DMS 273 (cell line): ENCODE data around the gene IQSEC1.

ENCODE experiments used
- DNase-seq: peaks from one replicate; lab custom pipeline; 2025; ENCODE audit not compliant: unreplicated experiment; lab: John Stamatoyannopoulos, UW

IQSEC1 gene

GRCh38 chr3:13005301-13005700, 67.9 kb downstream of the IQSEC1 start:
- no peak for DNase-seq

GRCh38 chr3:13004376-13004775, 68.9 kb downstream of the IQSEC1 start:
- DNase-seq, result no peak

- DNase-seq, result no peak
Measured at GRCh38 chr3:13003608-13004007, 69.6 kb downstream of the IQSEC1 start.

GRCh38 chr3:13002398-13003124, 70.7 kb downstream of the IQSEC1 start:
- DNase-seq, result no peak

GRCh38 chr3:12999147-13000140, 73.8 kb downstream of the IQSEC1 start:
- DNase-seq, result no peak

GRCh38 chr3:12998648-12999047, 74.6 kb downstream of the IQSEC1 start:
- no peak for DNase-seq

GRCh38 chr3:12997387-12997786, 75.8 kb downstream of the IQSEC1 start:
- no peak for DNase-seq

GRCh38 chr3:12996181-12996506, 77.1 kb downstream of the IQSEC1 start:
- DNase-seq, result no peak

GRCh38 chr3:12995389-12996180, 77.6 kb downstream of the IQSEC1 start:
- no peak for DNase-seq

GRCh38 chr3:12994607-12995388, 78.4 kb downstream of the IQSEC1 start:
- DNase-seq, result peak; percentile 92

- DNase-seq, result peak; percentile 51
Measured at GRCh38 chr3:12994357-12994606, 78.9 kb downstream of the IQSEC1 start.

- DNase-seq, result peak; percentile 58
Measured at GRCh38 chr3:12993517-12994356, 79.5 kb downstream of the IQSEC1 start.

- DNase-seq, result peak; percentile 41
Measured at GRCh38 chr3:12992629-12993516, 80.4 kb downstream of the IQSEC1 start.

- no peak for DNase-seq
Measured at GRCh38 chr3:12991861-12992281, 81.4 kb downstream of the IQSEC1 start.

- no peak for DNase-seq
Measured at GRCh38 chr3:12991481-12991837, 81.8 kb downstream of the IQSEC1 start.

GRCh38 chr3:12990781-12991480, 82.3 kb downstream of the IQSEC1 start:
- DNase-seq, result peak; percentile 41

- DNase-seq, result no peak
Measured at GRCh38 chr3:12990306-12990705, 82.9 kb downstream of the IQSEC1 start.

GRCh38 chr3:12988728-12989454, 84.3 kb downstream of the IQSEC1 start:
- DNase-seq, result no peak
